DMS79 treated with DMSO at 0.1 percent for 48 hours (cell line): ENCODE measurements around the gene DYNC2I2.
"Not testable (repeated sequence)": the region's sequence is repeated elsewhere in the genome, so short reads cannot be mapped to it uniquely, and the experiment has no call there.

Experiments used
- DNase-seq: peaks from one replicate; lab custom pipeline; 2025; lab: John Stamatoyannopoulos, UW

The DYNC2I2 gene

DNA sequence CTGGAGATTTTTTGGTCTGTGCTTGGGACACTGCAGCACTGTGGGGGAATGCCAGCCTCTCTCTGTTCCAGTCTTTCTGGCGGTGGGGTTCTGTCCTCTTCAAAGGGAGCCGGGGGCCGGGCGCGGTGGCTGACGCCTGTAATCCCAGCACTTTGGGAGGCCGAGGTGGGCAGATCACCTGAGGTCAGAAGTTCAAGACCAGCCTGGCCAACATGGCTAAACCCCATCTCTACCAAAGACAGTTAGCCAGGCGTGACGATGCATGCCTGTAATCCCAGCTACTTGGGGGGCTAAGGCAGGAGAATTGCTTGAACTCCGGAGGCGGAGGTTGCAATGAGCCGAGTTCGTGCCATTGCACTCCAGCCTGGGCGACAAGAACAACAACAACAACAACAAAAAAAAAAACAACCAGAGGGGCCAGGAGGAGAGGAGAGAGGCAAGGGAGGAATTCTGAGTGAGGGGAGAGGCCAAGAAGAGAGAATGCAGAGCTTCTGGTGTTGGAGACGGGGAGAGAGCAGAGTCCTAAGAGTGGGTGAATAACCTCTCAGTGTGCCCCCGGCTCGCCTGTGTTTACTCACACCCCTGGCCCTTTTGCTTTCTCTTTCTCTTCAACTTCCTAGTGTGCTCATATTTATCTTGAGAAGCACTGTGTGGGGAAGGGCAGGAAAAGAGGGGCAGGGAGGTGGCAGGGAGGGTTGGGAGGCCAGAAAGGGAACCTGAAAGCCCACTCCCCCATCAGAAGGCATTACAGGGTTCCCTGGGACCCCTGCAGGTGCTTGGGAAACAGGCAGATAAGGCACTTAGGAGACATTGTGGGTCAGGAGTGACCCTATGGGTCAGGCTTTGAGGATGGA, 29.2 kb upstream of the DYNC2I2 start:
- no peak for DNase-seq

DNA sequence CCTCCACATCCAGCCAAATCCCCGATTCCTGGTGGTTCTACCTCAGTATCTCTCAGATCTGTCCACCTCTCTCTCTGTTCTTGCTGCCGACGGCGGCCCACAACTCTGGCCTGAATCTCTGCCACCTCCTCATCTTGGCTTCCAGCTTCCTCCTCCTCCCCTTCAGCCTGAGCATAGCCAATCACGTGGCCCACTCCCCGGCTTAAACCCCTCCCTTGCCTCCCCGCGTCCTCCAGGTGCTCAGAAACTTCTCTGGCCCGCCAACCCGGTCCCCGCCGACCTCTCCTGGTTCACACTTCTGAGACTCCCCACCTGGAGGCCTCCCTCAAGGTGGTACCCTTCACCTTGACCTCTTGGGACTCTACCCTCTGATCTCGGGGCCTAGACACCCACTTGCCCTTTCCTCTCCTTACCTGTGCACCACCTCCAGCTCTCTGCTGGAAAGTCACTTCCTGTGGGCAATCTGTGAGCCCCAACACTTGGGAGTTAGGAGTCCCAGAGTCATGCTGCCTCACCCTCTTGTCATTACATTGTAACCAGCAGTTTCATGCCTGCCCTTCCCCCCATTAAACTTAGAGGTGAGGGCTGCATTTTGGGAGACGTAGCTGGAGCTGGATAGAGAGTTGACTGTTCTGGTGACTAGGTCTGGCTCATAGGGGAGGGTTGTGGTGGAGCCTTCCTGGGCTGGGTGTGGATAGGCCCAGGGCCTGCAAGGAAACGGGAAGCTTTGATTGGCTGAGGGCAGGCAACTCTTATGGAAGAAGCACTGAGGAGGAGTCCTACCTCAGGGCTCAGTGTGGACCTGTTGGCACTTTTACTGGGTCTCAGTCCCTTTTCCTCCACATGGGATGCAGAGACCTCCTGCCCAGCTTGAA, 27.9 kb upstream of the DYNC2I2 start:
- peak; percentile 83 for DNase-seq

DNA sequence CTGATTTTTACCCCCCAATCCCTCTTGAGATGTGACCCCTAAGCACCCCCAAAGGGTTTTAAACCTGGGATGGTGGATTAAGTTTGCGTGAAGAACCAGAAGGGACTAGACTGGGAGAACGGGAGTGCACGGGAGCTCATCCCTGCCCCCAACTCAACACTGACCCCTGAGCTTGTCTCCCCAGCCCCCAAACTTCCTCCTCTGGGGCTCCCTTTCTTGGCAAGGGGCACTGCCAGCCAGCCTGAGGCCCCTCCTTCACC, 27.3 kb upstream of the DYNC2I2 start:
- DNase-seq, result no peak

DNA sequence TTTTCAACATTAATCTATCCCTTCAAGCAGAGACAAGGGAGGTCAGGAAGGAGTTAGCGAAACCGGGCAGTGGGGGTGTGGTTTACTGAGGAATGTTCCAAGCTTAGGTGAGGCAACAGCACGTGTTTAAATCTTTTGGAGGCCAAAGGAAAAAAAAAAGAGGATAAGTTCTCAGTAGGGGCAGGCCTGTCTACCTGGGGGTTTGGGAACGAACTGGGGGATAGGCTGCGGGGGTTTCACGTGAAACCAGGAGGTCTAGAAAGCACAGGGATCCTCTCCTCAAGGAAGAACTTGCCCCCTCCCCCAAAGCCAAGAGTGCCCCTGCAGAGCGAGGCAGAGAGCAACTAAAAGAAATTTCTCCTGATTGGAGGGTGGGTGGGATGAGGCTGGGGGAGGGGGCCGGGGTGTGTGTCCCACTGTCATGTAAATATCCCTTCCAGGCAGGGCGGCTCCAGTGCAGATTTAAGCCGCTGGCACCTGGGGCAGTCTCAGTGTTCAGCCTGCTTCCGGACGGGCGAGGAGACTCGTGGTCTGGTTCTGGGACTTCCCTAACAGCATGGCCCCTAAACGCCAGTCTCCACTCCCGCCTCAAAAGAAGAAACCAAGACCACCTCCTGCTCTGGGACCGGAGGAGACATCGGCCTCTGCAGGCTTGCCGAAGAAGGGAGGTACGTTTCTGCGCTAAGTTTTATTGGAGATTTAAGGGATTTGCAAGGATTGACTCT, 26.9 kb upstream of the DYNC2I2 start:
- DNase-seq, result peak; percentile 35

DNA sequence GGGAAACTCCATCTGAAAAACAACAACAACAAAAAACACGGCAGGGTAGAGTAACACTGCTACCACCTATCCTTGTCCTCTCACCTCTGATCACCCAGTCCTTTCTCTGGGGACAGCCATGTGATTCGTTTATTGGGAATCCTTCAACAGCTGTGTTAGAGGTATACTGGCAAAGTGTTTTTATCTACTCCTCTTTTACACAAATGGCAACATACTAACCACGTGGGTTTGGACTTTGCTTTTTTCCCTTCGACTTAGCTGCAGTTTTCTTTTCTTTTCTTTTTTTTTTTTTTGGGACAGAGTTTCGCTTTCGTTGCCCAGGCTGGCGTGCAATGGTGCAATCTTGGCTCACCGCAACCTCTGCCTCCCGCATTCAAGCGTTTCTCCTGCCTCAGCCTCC, 21.1 kb upstream of the DYNC2I2 start:
- DNase-seq, result no peak

DNA sequence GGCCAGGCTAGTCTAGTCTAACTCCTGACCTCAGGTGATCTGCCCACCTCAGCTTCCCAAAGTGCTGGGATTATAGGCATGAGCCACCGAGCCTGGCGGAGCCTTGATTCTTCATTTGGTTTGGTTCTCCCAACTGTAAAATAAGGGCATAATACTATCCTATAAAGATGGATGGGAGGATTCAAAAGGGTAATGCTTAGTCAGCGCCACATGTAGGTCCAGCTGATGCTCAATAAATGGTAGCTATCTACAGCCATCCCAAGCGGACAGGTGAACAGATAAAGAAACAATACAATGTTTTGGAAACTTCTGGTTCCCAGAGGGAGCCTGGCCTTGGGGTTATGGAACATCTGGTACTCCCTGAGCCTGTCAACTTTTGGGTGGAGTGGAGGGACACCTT, 18.7 kb upstream of the DYNC2I2 start:
- no peak for DNase-seq

DNA sequence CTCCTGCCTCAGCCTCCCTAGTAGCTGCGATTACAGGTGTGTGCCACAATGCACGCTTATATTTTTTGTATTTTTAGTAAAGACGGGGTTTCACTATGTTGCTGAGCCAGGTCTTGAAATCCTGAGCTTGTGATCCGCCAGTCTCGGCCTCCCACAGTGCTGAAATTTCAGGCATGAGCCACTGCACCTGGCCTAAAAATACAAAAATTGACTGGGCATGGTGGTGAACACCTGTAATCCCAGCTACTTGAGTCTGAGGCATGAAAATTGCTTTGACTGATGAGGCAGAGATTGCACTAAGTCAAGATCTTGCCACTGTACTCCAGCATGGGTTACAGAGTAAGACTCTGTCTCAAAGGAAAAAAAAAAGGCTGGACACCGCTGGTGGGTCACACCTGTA, 13.1 kb upstream of the DYNC2I2 start:
- DNase-seq, result no peak

DNA sequence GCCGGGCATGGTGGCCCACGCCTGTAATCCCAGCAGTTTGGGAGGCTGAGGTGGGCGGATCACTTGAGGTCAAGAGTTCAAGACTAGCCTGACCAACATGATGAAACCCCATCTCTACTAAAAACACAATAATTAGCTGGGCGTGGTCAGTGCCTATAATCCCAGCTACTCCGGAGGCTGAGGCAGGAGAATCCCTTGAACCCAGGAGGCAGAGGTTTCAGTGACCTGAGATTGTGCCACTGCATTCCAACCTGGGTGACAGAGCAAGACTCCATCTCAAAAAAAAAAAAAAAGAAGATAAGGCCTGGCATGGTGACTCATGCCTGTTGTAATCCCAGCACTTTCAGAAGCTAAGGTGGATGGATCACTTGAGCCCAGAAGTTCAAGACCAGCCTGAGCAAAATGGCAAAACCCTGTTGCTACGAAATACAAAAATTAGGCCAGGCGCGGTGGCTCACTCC, 9.9 kb upstream of the DYNC2I2 start:
- not testable (repeated sequence) for DNase-seq

DNA sequence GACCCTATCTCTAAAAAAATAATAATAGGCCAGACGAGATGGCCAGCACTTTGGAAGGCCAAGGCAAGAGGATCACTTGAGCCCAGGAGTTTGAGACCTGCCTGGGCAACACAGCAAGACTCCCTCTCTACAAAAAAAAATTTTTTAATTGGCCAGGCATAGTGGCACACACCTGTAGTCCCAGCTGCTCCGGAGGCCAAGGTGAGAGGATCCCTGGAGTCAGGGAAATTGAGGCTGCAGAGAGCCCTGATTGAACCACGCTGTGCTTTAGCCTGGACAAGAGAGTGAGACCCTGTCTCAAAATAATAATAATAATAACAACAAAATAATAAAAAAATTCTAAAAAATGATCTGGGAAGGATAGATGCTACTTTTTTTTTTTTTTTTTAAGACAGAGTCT, 1.1 kb upstream of the DYNC2I2 start:
- DNase-seq, result no peak

DNA sequence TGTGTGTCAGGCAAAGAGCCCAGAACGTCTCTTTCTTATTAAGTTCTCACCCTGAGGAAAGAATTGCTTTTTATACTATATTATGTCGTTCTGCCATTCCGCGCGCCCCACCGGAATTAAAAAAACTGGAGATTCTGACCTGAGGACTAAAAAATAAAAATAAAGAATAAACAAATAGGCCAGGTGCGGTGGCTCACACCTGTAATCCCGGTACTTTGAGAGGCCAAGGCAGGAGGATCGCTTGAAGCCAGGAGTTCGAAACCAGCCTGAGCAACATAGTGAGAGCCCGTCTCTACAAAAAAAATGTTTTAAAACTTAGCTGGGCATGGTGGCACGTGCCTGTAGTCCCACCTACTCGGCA, 677 bp upstream of the DYNC2I2 start:
- no peak for DNase-seq

DNA sequence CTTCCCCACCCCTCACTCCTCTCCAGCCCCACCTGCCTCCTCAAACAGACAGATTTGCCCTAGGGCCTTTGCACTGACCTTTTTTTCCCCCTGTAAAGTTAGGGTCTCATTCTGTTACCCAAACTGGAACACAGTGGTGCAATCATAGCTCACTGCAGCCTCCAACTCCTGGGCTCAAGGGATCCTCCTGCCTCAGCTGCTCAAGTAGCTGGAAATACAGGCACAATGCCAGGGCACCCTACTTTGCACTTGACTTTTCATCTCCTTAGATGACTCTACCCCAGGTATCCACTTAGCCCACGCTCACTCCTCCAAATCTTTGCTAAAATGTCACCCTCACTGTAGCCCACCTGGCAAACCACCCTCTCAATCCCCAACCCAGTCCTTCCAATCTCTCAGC, 2.2 kb downstream of the DYNC2I2 start:
- DNase-seq, result peak; percentile 18

DNA sequence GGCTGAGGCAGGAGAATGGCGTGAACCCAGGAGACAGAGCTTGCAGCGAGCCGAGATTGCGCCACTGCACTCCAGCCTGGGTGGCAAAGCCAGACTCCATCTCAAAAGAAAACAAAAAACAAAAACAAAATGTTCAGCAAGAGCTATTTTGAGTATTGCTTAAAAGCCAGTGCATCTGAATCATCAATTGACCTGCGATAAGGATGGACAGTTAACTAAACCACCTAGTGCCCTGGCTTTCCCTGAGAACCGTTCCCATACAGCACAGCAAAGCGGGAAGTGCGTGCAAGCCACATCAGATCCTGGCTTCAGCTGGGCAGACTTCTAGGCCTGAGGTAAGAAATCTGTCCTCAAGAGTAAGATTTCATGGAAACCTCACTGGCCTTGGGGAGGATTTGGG, 2.7 kb downstream of the DYNC2I2 start:
- no peak for DNase-seq

DNA sequence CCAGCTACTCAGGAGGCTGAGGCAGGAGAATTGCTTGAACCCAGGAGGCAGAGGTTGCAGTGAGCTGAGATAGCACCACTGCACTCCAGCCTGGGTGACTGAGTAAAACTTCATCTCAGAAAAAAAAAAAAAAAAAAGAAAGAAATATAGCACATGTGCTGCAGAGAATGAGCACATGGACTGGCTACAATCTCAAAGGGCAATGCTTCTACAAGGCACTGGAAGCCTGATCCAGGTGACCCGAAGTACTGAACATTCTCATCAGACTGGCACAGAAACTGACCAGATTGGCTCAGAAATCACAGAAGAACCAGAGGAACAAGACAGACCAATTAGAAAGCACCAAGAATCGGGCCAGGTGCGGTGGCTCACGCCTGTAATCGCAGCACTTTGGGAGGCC, 4.8 kb downstream of the DYNC2I2 start:
- no peak for DNase-seq

DNA sequence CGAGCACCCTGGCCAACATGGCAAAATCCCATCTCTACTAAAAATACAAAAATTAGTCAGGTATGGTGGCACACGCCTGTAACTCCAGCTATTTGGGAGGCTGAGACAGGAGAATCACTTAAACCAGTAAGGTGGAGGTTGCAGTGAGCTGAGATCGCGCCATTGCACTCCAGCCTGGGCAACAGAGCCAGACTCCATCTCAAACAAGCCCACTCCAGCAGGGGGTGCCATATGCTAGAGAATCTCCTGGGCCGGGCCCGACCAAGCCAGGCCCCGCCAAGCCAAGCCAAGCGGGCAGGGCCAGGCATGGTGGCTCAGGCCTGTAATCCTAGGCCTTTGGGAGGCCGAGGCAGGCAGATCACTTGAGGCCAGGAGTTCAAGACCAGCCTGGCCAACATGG, 8.4 kb downstream of the DYNC2I2 start:
- DNase-seq, result not testable (repeated sequence)

DNA sequence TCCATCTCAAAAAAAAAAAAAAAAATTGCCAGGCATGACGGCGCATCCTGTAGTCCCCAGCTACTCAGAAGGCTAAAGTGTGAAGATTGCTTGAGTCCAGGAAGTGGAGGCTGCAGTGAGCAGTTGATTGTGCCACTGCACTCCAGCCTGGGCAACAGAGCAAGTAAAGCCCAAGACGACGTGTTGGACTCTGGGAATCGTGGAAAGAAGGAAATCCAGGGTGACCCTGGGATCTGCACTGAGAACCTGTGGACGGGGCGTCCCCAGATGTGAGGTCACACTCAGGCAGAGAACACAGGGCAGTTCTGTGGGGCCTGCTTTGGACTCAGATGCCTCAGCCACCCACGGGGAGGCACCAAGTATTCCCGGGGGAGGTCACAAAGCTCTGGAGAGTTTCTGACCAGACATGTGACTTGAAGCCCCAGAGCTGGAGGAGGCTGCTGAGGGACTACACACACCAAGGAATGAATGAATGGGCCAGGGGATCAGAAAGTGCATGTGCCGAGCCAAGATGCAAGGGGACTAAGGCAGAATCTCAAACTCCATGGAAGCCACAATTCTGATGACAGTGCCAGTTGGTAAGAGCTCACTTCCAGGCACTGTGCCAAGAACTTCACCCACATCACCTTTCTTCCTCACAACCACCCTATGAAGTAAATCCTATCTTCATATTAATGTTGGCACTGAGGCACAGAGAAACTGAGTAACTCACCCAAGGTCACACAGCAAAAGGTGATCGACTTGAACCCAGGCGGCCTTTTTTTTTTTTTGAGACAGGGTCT, 12.9 kb downstream of the DYNC2I2 start:
- DNase-seq, result peak; percentile 7

DNA sequence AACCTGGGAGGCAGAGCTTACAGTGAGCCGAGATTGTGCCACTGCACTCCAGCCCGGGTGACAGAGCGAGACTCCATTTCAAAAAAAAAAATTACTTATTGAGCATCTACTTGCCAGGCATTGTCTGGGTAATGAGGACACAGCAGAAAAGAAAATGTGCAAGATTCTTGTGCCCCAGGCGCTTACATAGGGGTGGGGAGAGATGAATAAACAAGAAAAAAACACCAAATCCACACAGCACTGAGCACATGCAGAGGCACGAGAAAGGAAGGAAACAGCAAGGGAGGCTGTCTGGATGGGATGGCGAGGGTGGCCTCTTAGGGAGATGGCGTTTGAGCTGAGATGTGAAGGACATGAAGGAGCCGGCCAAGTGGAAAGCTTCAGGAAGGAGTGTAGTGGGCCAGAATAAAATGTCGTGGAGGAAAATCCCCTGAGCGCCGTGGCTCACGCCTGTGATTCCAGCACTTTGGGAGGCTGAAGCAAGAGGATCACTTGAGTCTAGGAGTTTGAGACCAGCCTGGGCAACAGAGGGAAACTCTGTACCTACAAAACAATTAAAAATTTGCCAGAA, 13.9 kb downstream of the DYNC2I2 start:
- DNase-seq, result no peak

DNA sequence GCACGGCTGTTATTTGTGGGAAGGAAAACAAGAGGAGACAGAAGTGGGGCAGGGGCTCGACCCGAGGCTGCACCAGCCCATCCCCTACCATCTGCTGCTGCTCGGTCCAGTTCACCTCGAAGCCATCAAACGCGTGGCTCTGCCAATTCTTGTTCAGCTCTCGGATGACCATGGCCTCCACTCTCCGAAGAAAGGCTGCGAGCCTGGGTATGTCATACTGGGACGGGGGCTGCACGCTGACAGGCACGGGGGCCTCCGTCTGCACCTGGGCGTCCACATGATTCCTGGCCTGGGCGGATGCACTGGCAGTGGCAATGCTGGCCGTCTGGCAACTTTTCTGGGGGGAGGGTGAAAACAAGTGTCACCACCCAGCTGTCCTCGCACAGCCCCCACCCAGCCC, 16.0 kb downstream of the DYNC2I2 start:
- DNase-seq, result no peak

DNA sequence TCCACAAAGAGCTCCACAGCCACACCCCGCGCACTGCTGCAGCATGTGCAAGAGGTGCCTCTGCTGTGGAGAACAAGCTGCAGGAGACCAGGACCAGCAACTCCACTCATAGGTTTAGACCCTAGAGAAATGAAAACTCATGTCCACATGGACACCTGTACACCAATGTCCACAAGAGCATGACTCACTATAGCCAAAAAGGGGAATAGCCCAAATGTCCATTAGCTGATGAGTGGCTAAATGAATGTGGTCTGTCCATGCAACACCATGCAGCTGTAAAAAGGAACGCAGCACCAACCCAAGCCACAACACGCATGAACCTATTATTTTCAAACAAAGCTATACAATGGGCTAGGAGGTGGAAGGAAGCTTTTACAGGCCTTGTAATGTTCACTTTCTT, 18.1 kb downstream of the DYNC2I2 start:
- DNase-seq, result no peak

DNA sequence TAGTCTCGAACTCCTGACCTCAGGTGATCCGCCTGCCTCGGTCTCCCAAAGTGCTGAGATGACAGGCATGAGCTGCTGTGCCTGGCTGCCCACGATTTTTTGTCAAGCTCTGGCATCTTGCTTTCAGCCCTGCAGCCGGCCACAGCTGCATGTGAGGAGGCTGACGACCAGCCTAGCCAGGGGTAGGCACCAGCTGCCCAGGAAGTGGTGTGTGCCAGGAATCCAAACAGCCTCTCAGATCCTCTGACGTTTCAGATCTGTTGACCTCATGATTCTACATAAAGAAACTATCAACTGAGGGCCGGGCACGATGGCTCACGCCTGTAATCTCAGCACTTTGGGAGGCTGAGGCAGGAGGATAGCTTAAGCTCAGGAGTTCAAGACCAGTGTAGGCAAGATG, 19.0 kb downstream of the DYNC2I2 start:
- DNase-seq, result no peak

DNA sequence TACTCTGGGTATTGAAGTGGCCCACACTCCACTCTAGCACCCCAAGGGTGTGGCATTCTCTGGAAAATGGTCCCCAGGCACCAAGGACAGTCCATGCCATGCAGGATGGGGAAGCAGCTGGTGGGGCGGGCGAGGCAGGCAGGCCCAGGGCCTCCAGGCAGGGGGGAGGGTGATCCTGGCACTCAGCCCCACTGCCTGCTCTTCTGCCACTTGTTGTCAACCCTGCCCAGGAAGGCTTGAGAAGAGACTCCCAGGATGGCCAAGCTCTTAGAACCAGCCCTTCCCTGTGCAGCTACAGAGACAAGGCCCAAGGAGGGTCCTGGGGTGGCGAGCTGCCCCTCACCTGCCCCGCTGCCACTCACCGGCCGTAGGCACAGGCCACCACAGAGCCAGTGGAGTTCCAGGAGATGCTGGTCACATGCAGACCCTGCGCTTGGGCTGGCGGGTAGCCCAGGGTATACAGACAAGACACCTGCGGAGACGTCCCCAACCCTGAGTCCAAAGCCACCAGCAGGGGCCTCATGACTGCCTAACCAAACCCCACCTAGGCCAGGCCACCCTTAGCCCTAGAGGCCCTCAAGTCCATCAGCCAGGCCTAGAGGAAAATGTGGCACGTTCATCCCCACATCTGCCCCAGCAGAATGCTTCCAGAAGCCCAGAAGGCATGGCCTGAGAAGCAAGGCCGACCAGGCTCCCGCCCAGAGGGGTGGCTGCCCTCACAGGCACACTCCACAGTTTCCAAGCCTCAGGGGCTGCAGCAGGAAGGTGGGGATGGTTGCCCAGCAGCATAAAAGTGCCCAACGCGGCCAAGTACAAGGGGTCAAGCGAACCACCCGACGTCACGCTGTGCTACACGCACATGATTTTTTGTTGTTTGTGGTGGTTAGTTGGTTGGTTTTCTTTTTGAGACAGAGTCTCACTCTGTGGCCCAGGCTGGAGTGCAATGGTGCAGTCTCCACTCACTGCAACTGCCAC, 19.8 kb downstream of the DYNC2I2 start:
- DNase-seq, result peak; percentile 36

DNA sequence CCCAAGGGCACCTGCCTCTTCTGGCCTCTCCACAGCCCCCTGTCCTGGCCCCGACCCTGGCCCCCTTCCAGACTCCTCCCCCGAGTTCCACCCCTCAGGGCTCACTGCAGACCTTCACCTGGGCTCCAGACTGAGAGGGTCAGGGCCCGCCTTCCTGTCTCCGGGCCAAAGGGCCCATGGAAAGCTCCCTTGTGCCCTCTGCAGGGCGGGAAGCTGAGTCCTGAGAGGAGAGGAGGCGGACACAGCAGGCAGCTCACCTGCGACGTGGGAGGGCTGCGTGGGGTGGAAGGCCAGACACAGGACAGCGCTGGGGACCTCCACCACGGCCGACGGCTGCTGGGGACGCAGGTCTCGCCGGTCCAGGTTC, 20.6 kb downstream of the DYNC2I2 start:
- DNase-seq, result peak; percentile 85
